ENCODE data around the gene PCDHA8.

The PCDHA8 gene

GRCh38 chr5:140881889-140882590 lies 41.1 kb downstream of the PCDHA8 start, which contains the start of gene PCDHA13:
TSS of gene PCDHA13 (plus strand) at chr5:140882124. CDS start at chr5:140882269, 145 bp downstream.
- Histone ChIP-seq H3K27ac (ENCODE audit: low read length) (no peak within 1 kb of the TSS), H3K9me3 (ENCODE audit: control insufficient read depth in 1 of 2, low read length in 2 of 2) (peaks cover 5 to 32% of the 10 kb centered on the region in 2 donors), H3K36me3 (ENCODE audit: control insufficient read depth in 1 of 2, insufficient read depth in 2 of 2, low read length in 2 of 2) (no peaks in the 10 kb centered on the region), H3K27me3 (ENCODE audit: low read depth, low read length) (no peaks in the 10 kb centered on the region), H3K4me1 (ENCODE audit: control insufficient read depth in 1 of 2, insufficient read depth in 2 of 2, low read length in 2 of 2) (peaks cover 0 to 3% of the 10 kb centered on the region in 2 donors), H3K4me3 (ENCODE audit: low read depth in 1 of 2, low read length in 2 of 2) (peak within 1 kb of the TSS; percentile 7 to 48)

GRCh38 chr5:140882591-140882899 lies 41.6 kb downstream of the PCDHA8 start:
- Histone ChIP-seq H3K9me3 (ENCODE audit: control insufficient read depth in 1 of 2, low read length in 2 of 2) (peaks cover 5 to 27% of the 10 kb centered on the region in 2 donors), H3K27ac (ENCODE audit: low read length) (no peak overlapping the region), H3K4me1 (ENCODE audit: control insufficient read depth in 1 of 2, insufficient read depth in 2 of 2, low read length in 2 of 2) (peaks cover 0 to 3% of the 10 kb centered on the region in 2 donors), H3K4me3 (ENCODE audit: low read depth in 1 of 2, low read length in 2 of 2) (peak overlapping the region in 1 of 2 donors; percentile 48), H3K36me3 (ENCODE audit: control insufficient read depth in 1 of 2, insufficient read depth in 2 of 2, low read length in 2 of 2) (no peaks in the 10 kb centered on the region), H3K27me3 (ENCODE audit: low read depth, low read length) (no peaks in the 10 kb centered on the region)

- peak overlapping the region in 1 of 2 donors; percentile 19 for H3K4me3 ChIP-seq (ENCODE audit: low read depth in 1 of 2, low read length in 2 of 2)
- peaks cover 5 to 25% of the 10 kb centered on the region in 2 donors for H3K9me3 ChIP-seq (ENCODE audit: control insufficient read depth in 1 of 2, low read length in 2 of 2)
- H3K4me1 ChIP-seq (ENCODE audit: control insufficient read depth in 1 of 2, insufficient read depth in 2 of 2, low read length in 2 of 2): peaks cover 0 to 3% of the 10 kb centered on the region in 2 donors
- H3K27ac ChIP-seq (ENCODE audit: low read length): no peak overlapping the region
- no peaks in the 10 kb centered on the region for H3K27me3 ChIP-seq (ENCODE audit: low read depth, low read length)
- no peaks in the 10 kb centered on the region for H3K36me3 ChIP-seq (ENCODE audit: control insufficient read depth in 1 of 2, insufficient read depth in 2 of 2, low read length in 2 of 2)
These were observed 42.4 kb downstream of the PCDHA8 start for GRCh38 chr5:140883373-140883772.

GRCh38 chr5:140883927-140884697 lies 43.1 kb downstream of the PCDHA8 start:
- Histone ChIP-seq H3K36me3 (ENCODE audit: control insufficient read depth in 1 of 2, insufficient read depth in 2 of 2, low read length in 2 of 2) (no peaks in the 10 kb centered on the region), H3K27ac (ENCODE audit: low read length) (no peak overlapping the region), H3K27me3 (ENCODE audit: low read depth, low read length) (no peaks in the 10 kb centered on the region), H3K9me3 (ENCODE audit: control insufficient read depth in 1 of 2, low read length in 2 of 2) (peaks cover 5 to 25% of the 10 kb centered on the region in 2 donors), H3K4me3 (ENCODE audit: low read depth in 1 of 2, low read length in 2 of 2) (peak overlapping the region in 1 of 2 donors; percentile 19), H3K4me1 (ENCODE audit: control insufficient read depth in 1 of 2, insufficient read depth in 2 of 2, low read length in 2 of 2) (peaks cover 0 to 3% of the 10 kb centered on the region in 2 donors)
